PC-3 (cell line): ENCODE results near the gene REELD1. TPM values are rescaled to one million over a fixed set of nuclear protein-coding genes. Genes with fewer than 3 reads are reported as not detected.
A peak's percentile ranks its signal among the peaks of the same experiment; 100 is the strongest.

Experiments
- ATAC-seq: fragments of 200-7000 bp; cut with Tn5 transposase; 2 replicates; pipeline ENCODE4 v1.9.1; 2020; ENCODE audit warnings: mild to moderate bottlenecking, moderate library complexity
- BruUV-seq: library from RNA; stranded (reverse); fragments of 400-500 nt; replicated peaks from 2 replicates; lab custom pipeline; 2021; lab: Mats Ljungman, UMichigan
- CTCF ChIA-PET: fragments of 300-600 bp; sonication (Branson Sonifier 250); formaldehyde crosslinking; loops from one replicate; lab custom pipeline; 2022; ENCODE audit warnings: antibody characterized with exemption; lab: Charles Lee
- POLR2A ChIA-PET: fragments of 300-600 bp; sonication (Branson Sonifier 250); formaldehyde crosslinking; loops from one replicate; lab custom pipeline; 2022; ENCODE audit warnings: antibody characterized with exemption; ENCODE audit not compliant: unreplicated experiment; lab: Charles Lee
- DNase-seq: peaks from one replicate; pipeline ENCODE4 v3.0.0-alpha.2; 2015
- H2AFZ ChIP-seq: fragments of 300-600 bp; sonication (generic); 2 replicates; pipeline ENCODE4 v1.6.0; 2016; ENCODE audit warnings: antibody characterized with exemption, low read length
- H3F3A ChIP-seq: fragments of 300-600 bp; sonication (generic); one replicate; pipeline ENCODE4 v1.6.0; 2017; ENCODE audit warnings: antibody characterized with exemption, low read length, control low read depth, mild to moderate bottlenecking; ENCODE audit not compliant: unreplicated experiment
- H3K27ac ChIP-seq: fragments of 300-600 bp; sonication (generic); 2 replicates; pipeline ENCODE4 v1.5.1; 2016; ENCODE audit warnings: mild to moderate bottlenecking, low read length
- H3K27me3 ChIP-seq: fragments of 300-600 bp; sonication (generic); 2 replicates; pipeline ENCODE4 v1.6.1; 2016; ENCODE audit warnings: low read length, mixed read lengths
- H3K36me3 ChIP-seq: fragments of 300-600 bp; sonication (generic); 2 replicates; pipeline ENCODE4 v1.6.1; 2016; ENCODE audit warnings: low read depth, mixed run types, low read length, mixed read lengths
- H3K4me1 ChIP-seq: fragments of 300-600 bp; sonication (generic); 2 replicates; pipeline ENCODE4 v1.5.1; 2016; ENCODE audit warnings: low read length; ENCODE audit not compliant: insufficient read depth
- H3K4me2 ChIP-seq: fragments of 300-600 bp; sonication (generic); 2 replicates; pipeline ENCODE4 v1.6.0; 2016; ENCODE audit warnings: low read length
- H3K4me3 ChIP-seq: fragments of 300-600 bp; sonication (generic); 2 replicates; pipeline ENCODE4 v1.5.1; 2016; ENCODE audit warnings: mild to moderate bottlenecking, low read length, mixed read lengths
- H3K79me2 ChIP-seq: fragments of 300-600 bp; sonication (generic); 2 replicates; pipeline ENCODE4 v1.6.1; 2017; ENCODE audit warnings: low read length, mixed read lengths
- H3K9ac ChIP-seq: fragments of 300-600 bp; sonication (generic); 2 replicates; pipeline ENCODE4 v1.6.0; 2016; ENCODE audit warnings: mild to moderate bottlenecking, low read length
- H3K9me2 ChIP-seq: fragments of 300-600 bp; sonication (generic); replicated peaks from 2 replicates; pipeline ENCODE4 v1.6.1; 2016; ENCODE audit warnings: mixed run types, low read length, mixed read lengths
- H3K9me3 ChIP-seq: fragments of 300-600 bp; sonication (generic); 2 replicates; pipeline ENCODE4 v1.6.1; 2016; ENCODE audit warnings: low read length, mixed read lengths
- H4K20me1 ChIP-seq: fragments of 300-600 bp; sonication (generic); 2 replicates; pipeline ENCODE4 v1.6.1; 2016; ENCODE audit warnings: low read length, mixed read lengths
- CTCF ChIP-seq: fragments of 300-600 bp; sonication (generic); conservative IDR thresholded peaks from 2 replicates; pipeline ENCODE4 v1.5.1; 2017; ENCODE audit warnings: antibody characterized with exemption, low read depth, mild to moderate bottlenecking, low read length
- EZH2 ChIP-seq: fragments of 300-600 bp; sonication (generic); IDR thresholded peaks from one replicate; pipeline ENCODE4 v1.6.1; 2017; ENCODE audit warnings: antibody characterized with exemption, mild to moderate bottlenecking, low read length; ENCODE audit not compliant: unreplicated experiment
- EZH2phosphoT487 ChIP-seq: fragments of 300-600 bp; sonication (generic); IDR thresholded peaks from 2 replicates; pipeline ENCODE4 v1.6.1; 2018; ENCODE audit warnings: mild to moderate bottlenecking, antibody characterized with exemption, low read length, borderline replicate concordance
- intact Hi-C: fragments of 100-400 bp; cut with micrococcal nuclease; formaldehyde crosslinking; loops from 2 replicates; pipeline ENCODE4 v1.9.0; 2023
- total RNA-seq: library from RNA; depleted of rRNA; stranded (reverse); fragments of >200 nt; gene quantifications from 2 replicates; pipeline ENCODE4 v1.2.3, GENCODE V29; 2014

Gene REELD1
- total RNA-seq, 1 experiment from 2014 or later = not detected

DNA sequence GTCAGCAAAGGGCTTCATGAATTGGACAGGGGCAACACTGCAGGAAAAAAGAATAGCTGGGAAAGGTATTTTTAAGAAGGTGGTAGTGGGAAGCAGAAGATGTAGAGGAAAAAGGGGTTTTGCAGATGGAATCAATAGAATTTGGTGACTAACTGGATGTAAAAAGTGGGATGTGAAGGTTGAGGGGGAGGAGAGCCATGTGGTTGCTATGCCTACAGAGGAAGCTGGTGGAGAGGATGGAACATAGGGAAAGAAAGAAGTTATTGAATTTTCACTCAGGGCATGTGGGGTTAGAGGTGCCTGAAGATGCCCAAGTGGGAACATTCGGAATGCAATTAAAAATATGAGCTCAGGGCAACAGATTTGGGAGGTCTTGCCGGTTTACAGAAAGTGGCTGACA lies 33.0 kb downstream of the REELD1 start:
- Histone ChIP-seq H3K4me2 (no peak overlapping the region), H3F3A (no peaks in the 10 kb centered on the region), H3K9me3 (no peaks in the 10 kb centered on the region), H3K27ac (no peak overlapping the region), H3K9me2 (no peaks in the 10 kb centered on the region), H3K36me3 (no peaks in the 10 kb centered on the region), H3K4me1 (peaks cover 8% of the 10 kb centered on the region), H3K79me2 (no peaks in the 10 kb centered on the region), H3K27me3 (no peaks in the 10 kb centered on the region), H3K4me3 (no peak overlapping the region), H2AFZ (no peak overlapping the region), H4K20me1 (no peaks in the 10 kb centered on the region), H3K9ac (no peak overlapping the region)
- BruUV-seq = no TSS peak
- TF ChIP-seq CTCF = no peak
- ChIA-PET CTCF (no interaction called here), POLR2A (no interaction called here)
- intact Hi-C loops = no loop called here
- DNase-seq = no peak
- ATAC-seq = no peak

GRCh38 chr4:146252969-146253611 lies 38.8 kb downstream of the REELD1 start:
- no peaks in the 10 kb centered on the region for H4K20me1 ChIP-seq
- H3K9me2 ChIP-seq = no peaks in the 10 kb centered on the region
- BruUV-seq = no TSS peak
- H3K9me3 ChIP-seq = no peaks in the 10 kb centered on the region
- H3K4me2 ChIP-seq = no peak overlapping the region
- no peaks in the 10 kb centered on the region for H3K79me2 ChIP-seq
- POLR2A ChIA-PET = no interaction called here
- H3F3A ChIP-seq = no peaks in the 10 kb centered on the region
- no peak overlapping the region for H3K9ac ChIP-seq
- no peak overlapping the region for H3K4me3 ChIP-seq
- CTCF ChIA-PET = no interaction called here
- intact Hi-C loops = no loop called here
- no peaks in the 10 kb centered on the region for H3K4me1 ChIP-seq
- ATAC-seq = peak; percentile 42
- no peak overlapping the region for H3K27ac ChIP-seq
- H2AFZ ChIP-seq = no peak overlapping the region
- no peak for DNase-seq
- H3K36me3 ChIP-seq = no peaks in the 10 kb centered on the region
- H3K27me3 ChIP-seq = no peaks in the 10 kb centered on the region
- no peak for TF ChIP-seq EZH2
- no peak for TF ChIP-seq EZH2phosphoT487
- no peak for TF ChIP-seq CTCF

DNA sequence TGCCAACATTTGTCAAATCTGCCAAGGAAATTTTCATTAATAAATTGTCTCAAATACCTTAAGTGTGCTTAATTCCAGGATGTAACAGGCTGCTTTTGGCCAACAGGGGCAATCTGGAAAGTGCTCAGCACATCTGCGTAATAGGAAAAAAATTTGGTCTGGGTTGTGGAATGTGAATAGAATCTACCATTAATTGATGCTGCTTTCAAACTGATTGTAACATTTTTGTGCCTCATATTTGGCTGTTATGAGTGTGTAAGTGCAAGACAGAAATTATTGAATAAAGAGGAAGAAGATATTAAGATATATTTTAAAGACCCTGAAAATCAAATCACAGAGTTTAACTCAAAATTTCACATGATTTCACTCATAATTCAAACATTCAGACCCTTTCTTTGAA lies 41.1 kb downstream of the REELD1 start:
- H4K20me1 ChIP-seq = no peaks in the 10 kb centered on the region
- no peak overlapping the region for H3K9ac ChIP-seq
- no peak overlapping the region for H3K27ac ChIP-seq
- no TSS peak for BruUV-seq
- H3K27me3 ChIP-seq = no peaks in the 10 kb centered on the region
- no peak for TF ChIP-seq CTCF
- no peak for TF ChIP-seq EZH2phosphoT487
- TF ChIP-seq EZH2 = no peak
- H3K9me2 ChIP-seq = no peaks in the 10 kb centered on the region
- ChIA-PET CTCF (no interaction called here), POLR2A (no interaction called here)
- no peaks in the 10 kb centered on the region for H3K36me3 ChIP-seq
- H3F3A ChIP-seq = no peaks in the 10 kb centered on the region
- intact Hi-C loops = no loop called here
- H3K9me3 ChIP-seq = no peaks in the 10 kb centered on the region
- H3K4me3 ChIP-seq = no peak overlapping the region
- H3K79me2 ChIP-seq = no peaks in the 10 kb centered on the region
- H2AFZ ChIP-seq = no peak overlapping the region
- H3K4me2 ChIP-seq = no peak overlapping the region
- ATAC-seq (no peak), DNase-seq (no peak)
- peaks cover 4% of the 10 kb centered on the region; the same call in 1 of the 2 replicates for H3K4me1 ChIP-seq
